ENCODE results near the gene CCT5. TPM values are rescaled to one million over a fixed set of nuclear protein-coding genes. Genes with fewer than 3 reads are reported as not detected.
A peak's percentile ranks its signal among the peaks of the same experiment; 100 is the strongest.
"Not testable (repeated sequence)": the region's sequence is repeated elsewhere in the genome, so short reads cannot be mapped to it uniquely, and the experiment has no call there.

Gene CCT5
- polyA plus RNA-seq, 2 donors: 81.7 to 186 TPM

- Histone ChIP-seq H3K9me3 (ENCODE audit: control insufficient read depth in 2 of 2, insufficient read depth in 1 of 2, low read depth in 1 of 2, low read length in 1 of 2) (no peaks in the 10 kb centered on the region), H3K27me3 (ENCODE audit: control insufficient read depth in 1 of 2, insufficient read depth in 2 of 2, low read length in 2 of 2) (no peaks in the 10 kb centered on the region), H3K4me3 (ENCODE audit: low read depth in 1 of 2, low read length in 2 of 2) (no peak overlapping the region), H3K4me1 (ENCODE audit: control insufficient read depth in 2 of 2, insufficient read depth in 2 of 2, low read length in 1 of 2) (peaks cover 0 to 5% of the 10 kb centered on the region in 2 donors), H3K36me3 (ENCODE audit: control insufficient read depth in 2 of 2, insufficient read depth in 2 of 2, low read length in 1 of 2) (no peaks in the 10 kb centered on the region), H3K27ac (ENCODE audit: low read depth in 2 of 2, low read length in 1 of 2) (no peak overlapping the region)
- 91 to 97% methylated on average over 5 of the region's 5 CpGs for WGBS, 2 donors
These were observed 54.9 kb downstream of the CCT5 start for GRCh38 chr5:10304932-10305331.

DNA sequence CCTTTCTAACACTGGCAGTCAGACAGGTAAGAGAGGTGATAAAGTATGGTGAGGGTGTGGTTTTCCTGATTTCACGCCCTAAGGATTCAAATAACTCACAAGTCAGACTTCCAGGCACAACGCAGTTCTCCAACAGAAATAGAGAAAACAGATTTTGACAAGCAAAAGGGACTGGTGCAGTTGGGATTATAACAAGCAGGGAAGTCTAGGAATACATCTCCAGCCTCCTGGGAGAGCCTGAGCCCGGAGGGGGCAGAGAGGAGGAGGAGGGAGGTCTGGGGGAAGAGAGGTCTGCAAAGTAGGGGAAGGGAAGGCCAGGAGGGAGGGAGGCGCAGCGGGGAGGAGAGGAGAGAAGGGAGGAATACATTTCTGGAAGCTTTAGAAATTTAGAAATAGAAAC, 56.0 kb downstream of the CCT5 start:
- Histone ChIP-seq H3K27ac (ENCODE audit: low read depth in 2 of 2, low read length in 1 of 2) (no peak overlapping the region), H3K27me3 (ENCODE audit: control insufficient read depth in 1 of 2, insufficient read depth in 2 of 2, low read length in 2 of 2) (no peaks in the 10 kb centered on the region), H3K4me3 (ENCODE audit: low read depth in 1 of 2, low read length in 2 of 2) (no peak overlapping the region), H3K4me1 (ENCODE audit: control insufficient read depth in 2 of 2, insufficient read depth in 2 of 2, low read length in 1 of 2) (peaks cover 0 to 5% of the 10 kb centered on the region in 2 donors), H3K36me3 (ENCODE audit: control insufficient read depth in 2 of 2, insufficient read depth in 2 of 2, low read length in 1 of 2) (no peaks in the 10 kb centered on the region), H3K9me3 (ENCODE audit: control insufficient read depth in 2 of 2, insufficient read depth in 1 of 2, low read depth in 1 of 2, low read length in 1 of 2) (no peaks in the 10 kb centered on the region)
- 47 to 66% methylated on average over 5 of the region's 5 CpGs for WGBS, 2 donors

DNA sequence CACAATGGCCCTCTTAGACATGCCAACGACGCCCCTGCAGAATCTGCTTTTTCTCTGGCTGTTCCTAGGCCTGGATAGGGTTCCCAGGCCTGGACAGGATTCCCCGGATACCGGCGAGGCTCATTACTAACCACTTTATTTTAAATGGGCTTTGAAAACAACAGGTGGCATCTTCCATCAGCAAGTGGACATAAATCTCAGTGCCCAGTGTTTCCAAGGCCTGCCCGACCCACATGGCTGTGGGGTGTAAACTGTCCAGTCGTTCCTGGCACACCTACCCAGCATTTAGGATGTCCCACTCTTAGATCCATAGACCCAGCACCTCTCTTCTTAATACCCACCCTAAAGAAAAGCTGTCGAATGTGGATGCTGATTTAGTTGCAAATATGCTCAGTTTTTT, 56.7 kb downstream of the CCT5 start:
- WGBS, 2 donors: 58 to 67% methylated on average over 8 of the region's 8 CpGs
- H3K9me3 ChIP-seq (ENCODE audit: control insufficient read depth in 2 of 2, insufficient read depth in 1 of 2, low read depth in 1 of 2, low read length in 1 of 2): no peaks in the 10 kb centered on the region
- no peak overlapping the region for H3K27ac ChIP-seq (ENCODE audit: low read depth in 2 of 2, low read length in 1 of 2)
- H3K4me3 ChIP-seq (ENCODE audit: low read depth in 1 of 2, low read length in 2 of 2): peak overlapping the region in 1 of 2 donors; percentile 48
- no peaks in the 10 kb centered on the region for H3K36me3 ChIP-seq (ENCODE audit: control insufficient read depth in 2 of 2, insufficient read depth in 2 of 2, low read length in 1 of 2)
- peaks cover 0 to 4% of the 10 kb centered on the region in 2 donors for H3K4me1 ChIP-seq (ENCODE audit: control insufficient read depth in 2 of 2, insufficient read depth in 2 of 2, low read length in 1 of 2)
- no peaks in the 10 kb centered on the region for H3K27me3 ChIP-seq (ENCODE audit: control insufficient read depth in 1 of 2, insufficient read depth in 2 of 2, low read length in 2 of 2)

- peaks cover 0 to 3% of the 10 kb centered on the region in 2 donors for H3K4me1 ChIP-seq (ENCODE audit: control insufficient read depth in 2 of 2, insufficient read depth in 2 of 2, low read length in 1 of 2)
- WGBS, 2 donors: 2 to 3% methylated on average over 56 of the region's 56 CpGs
- peak within 1 kb of the TSS; percentile 48 to 60 for H3K4me3 ChIP-seq (ENCODE audit: low read depth in 1 of 2, low read length in 2 of 2)
- no peaks in the 10 kb centered on the region for H3K36me3 ChIP-seq (ENCODE audit: control insufficient read depth in 2 of 2, insufficient read depth in 2 of 2, low read length in 1 of 2)
- H3K9me3 ChIP-seq (ENCODE audit: control insufficient read depth in 2 of 2, insufficient read depth in 1 of 2, low read depth in 1 of 2, low read length in 1 of 2): no peaks in the 10 kb centered on the region
- no peaks in the 10 kb centered on the region for H3K27me3 ChIP-seq (ENCODE audit: control insufficient read depth in 1 of 2, insufficient read depth in 2 of 2, low read length in 2 of 2)
- peak within 1 kb of the TSS; percentile 66 to 72 for H3K27ac ChIP-seq (ENCODE audit: low read depth in 2 of 2, low read length in 1 of 2)
These were observed 57.4 kb downstream of the CCT5 start, which contains the start of gene CMBL for GRCh38 chr5:10307206-10308148. Gene CMBL (minus strand): TSS chr5:10307902. CDS start chr5:10290762, 17,140 bp downstream.

DNA sequence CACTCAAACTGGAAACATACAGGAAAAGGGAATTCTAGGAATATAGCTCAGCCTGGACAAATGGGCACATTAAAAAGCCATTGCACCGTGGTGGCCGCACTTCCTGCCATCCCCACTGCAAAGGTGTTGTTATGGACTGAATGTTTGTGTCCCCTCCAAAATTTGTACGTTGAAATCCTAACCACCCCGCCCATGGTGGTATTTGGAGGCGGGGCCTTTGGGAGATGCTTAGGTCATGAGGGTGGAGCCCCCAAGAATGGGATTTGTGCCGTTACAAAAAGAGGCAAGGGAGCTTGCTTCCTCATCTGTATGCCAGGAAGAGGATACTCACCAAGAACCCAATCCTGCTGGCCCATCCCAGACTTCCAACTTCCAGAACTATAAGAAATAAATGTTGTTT, 58.8 kb downstream of the CCT5 start:
- H3K27me3 ChIP-seq (ENCODE audit: control insufficient read depth in 1 of 2, insufficient read depth in 2 of 2, low read length in 2 of 2): no peaks in the 10 kb centered on the region
- no peaks in the 10 kb centered on the region for H3K9me3 ChIP-seq (ENCODE audit: control insufficient read depth in 2 of 2, insufficient read depth in 1 of 2, low read depth in 1 of 2, low read length in 1 of 2)
- H3K4me3 ChIP-seq (ENCODE audit: low read depth in 1 of 2, low read length in 2 of 2): no peak overlapping the region
- H3K27ac ChIP-seq (ENCODE audit: low read depth in 2 of 2, low read length in 1 of 2): no peak overlapping the region
- H3K36me3 ChIP-seq (ENCODE audit: control insufficient read depth in 2 of 2, insufficient read depth in 2 of 2, low read length in 1 of 2): no peaks in the 10 kb centered on the region
- 80 to 85% methylated on average over 6 of the region's 6 CpGs for WGBS, 2 donors
- H3K4me1 ChIP-seq (ENCODE audit: control insufficient read depth in 2 of 2, insufficient read depth in 2 of 2, low read length in 1 of 2): peaks cover 0 to 3% of the 10 kb centered on the region in 2 donors

DNA sequence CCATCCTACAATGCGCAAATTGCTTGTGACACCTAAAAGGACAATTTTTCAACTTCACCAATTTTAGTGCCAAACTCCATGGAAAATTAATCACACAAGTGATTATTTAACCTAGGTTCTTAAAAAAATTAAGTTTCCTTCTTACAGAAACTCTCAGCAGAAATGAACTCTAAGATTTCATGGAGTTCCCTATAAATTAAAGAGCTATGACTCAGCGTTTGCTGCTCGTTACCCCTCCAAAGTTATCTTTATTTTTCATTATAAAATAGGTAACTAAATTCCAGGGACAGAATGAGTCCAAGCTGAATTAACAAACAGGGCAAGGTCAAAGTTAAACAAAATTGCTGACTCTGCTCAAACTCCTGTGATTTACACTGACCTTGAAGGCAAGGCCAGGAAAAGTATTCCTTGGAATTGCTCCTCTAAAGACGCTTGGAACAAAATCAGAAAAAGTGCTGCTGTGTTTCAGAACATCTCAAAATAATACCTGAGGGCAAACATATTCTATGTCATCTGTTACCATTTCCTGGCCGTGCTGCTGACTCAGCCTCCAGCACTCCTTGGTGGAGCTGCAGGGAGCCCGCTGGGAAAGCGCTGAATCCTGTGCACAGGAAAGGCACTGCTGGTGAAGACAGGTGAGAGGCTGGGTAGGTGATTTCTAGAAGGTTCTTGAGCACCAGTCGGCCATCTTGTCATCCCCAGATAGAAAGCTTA, 60.1 kb downstream of the CCT5 start:
- Histone ChIP-seq H3K27ac (ENCODE audit: low read depth in 2 of 2, low read length in 1 of 2) (no peak overlapping the region), H3K4me3 (ENCODE audit: low read depth in 1 of 2, low read length in 2 of 2) (no peak overlapping the region)
- WGBS, 2 donors: 47 to 54% methylated on average over 8 of the region's 8 CpGs

GRCh38 chr5:10310835-10311570, 60.9 kb downstream of the CCT5 start:
- not testable (repeated sequence) for H3K27me3 ChIP-seq (ENCODE audit: control insufficient read depth in 1 of 2, insufficient read depth in 2 of 2, low read length in 2 of 2); H3K4me3 ChIP-seq (ENCODE audit: low read depth in 1 of 2, low read length in 2 of 2); H3K9me3 ChIP-seq (ENCODE audit: control insufficient read depth in 2 of 2, insufficient read depth in 1 of 2, low read depth in 1 of 2, low read length in 1 of 2); H3K36me3 ChIP-seq (ENCODE audit: control insufficient read depth in 2 of 2, insufficient read depth in 2 of 2, low read length in 1 of 2); H3K4me1 ChIP-seq (ENCODE audit: control insufficient read depth in 2 of 2, insufficient read depth in 2 of 2, low read length in 1 of 2); H3K27ac ChIP-seq (ENCODE audit: low read depth in 2 of 2, low read length in 1 of 2)
- 70 to 73% methylated on average over 8 of the region's 8 CpGs for WGBS, 2 donors

More for the DNA sequence above, 60.1 kb downstream of the CCT5 start:
- Histone ChIP-seq H3K9me3 (ENCODE audit: control insufficient read depth in 2 of 2, insufficient read depth in 1 of 2, low read depth in 1 of 2, low read length in 1 of 2) (no peaks in the 10 kb centered on the region), H3K36me3 (ENCODE audit: control insufficient read depth in 2 of 2, insufficient read depth in 2 of 2, low read length in 1 of 2) (no peaks in the 10 kb centered on the region), H3K4me1 (ENCODE audit: control insufficient read depth in 2 of 2, insufficient read depth in 2 of 2, low read length in 1 of 2) (peaks cover 0 to 3% of the 10 kb centered on the region in 2 donors), H3K27me3 (ENCODE audit: control insufficient read depth in 1 of 2, insufficient read depth in 2 of 2, low read length in 2 of 2) (no peaks in the 10 kb centered on the region)

DNA sequence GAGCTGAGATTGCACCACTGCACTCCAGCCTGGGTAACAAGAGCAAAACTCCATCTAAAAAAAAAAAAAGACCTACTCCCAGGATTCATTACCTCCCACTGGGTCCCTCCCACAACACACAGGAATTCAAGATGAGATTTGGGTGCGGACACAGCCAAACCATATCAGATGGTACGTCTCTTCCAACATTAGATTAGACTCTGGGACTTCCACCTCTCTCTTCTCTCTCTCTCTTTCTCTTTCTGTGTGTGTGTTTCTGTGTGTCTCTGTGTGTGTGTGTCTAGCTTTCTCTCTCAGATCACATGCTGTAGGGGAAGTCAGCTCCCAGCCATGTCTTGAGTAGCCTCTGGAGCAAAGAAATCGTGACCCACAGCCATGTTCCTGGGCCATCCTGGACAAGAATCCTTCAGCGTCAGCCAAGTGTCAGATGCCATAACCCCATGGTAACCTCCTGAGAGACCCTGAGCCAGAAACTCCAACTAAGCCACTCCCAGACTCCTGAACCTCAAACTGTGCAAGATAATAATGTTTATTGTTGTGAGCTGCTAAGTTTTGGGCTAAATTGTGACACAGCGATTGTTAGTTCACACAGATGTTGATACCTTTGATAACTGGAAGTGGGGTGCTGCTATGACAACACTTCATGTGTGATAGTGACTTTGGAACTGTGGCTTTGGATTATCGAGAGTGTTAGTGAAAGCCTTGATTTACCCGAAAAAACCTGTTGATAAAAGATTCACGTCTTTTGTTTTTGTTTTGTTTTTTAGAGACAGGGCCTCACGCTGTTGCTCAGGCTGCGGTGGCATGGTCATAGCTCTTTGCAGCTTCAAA, 61.7 kb downstream of the CCT5 start:
- H3K36me3 ChIP-seq (ENCODE audit: control insufficient read depth in 2 of 2, insufficient read depth in 2 of 2, low read length in 1 of 2): no peaks in the 10 kb centered on the region

More for the DNA sequence above, 61.7 kb downstream of the CCT5 start:
- H3K27me3 ChIP-seq (ENCODE audit: control insufficient read depth in 1 of 2, insufficient read depth in 2 of 2, low read length in 2 of 2): no peaks in the 10 kb centered on the region
- H3K9me3 ChIP-seq (ENCODE audit: control insufficient read depth in 2 of 2, insufficient read depth in 1 of 2, low read depth in 1 of 2, low read length in 1 of 2): no peaks in the 10 kb centered on the region
- H3K4me3 ChIP-seq (ENCODE audit: low read depth in 1 of 2, low read length in 2 of 2): no peak overlapping the region
- H3K27ac ChIP-seq (ENCODE audit: low read depth in 2 of 2, low read length in 1 of 2): no peak overlapping the region
- H3K4me1 ChIP-seq (ENCODE audit: control insufficient read depth in 2 of 2, insufficient read depth in 2 of 2, low read length in 1 of 2): peaks cover 0 to 3% of the 10 kb centered on the region in 2 donors
- 83% methylated on average over 10 of the region's 10 CpGs for WGBS, 2 donors
